ENCODE data around the gene HDAC7. TPM values are rescaled to one million over a fixed set of nuclear protein-coding genes. Genes with fewer than 3 reads are reported as not detected.

The HDAC7 gene
- total and polyA plus RNA-seq, 3 experiments from 2014 or later, result 23.1 to 207 (median 206) TPM

DNA sequence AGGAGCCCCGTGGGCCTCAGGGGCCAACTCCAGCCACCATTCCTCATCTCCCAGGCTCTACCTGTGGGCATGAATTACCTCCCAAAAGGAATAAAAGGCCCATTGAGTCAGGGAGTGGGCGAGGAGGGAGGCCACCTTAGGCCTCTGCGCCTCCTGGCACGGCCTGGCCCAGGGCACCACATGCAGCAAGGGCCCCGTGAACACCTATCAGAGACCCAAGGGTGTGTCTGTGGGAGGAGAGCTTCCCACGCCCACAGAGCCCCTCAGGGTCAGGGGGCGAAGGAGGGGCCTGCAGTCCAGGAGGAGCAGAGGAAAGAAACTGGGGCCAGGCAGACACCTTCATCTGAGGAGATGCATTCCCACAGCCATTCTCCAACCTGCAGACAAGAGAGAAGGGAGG lies 73.2 kb downstream of the HDAC7 start:
- no peaks in the 10 kb centered on the region for H3K9me3 ChIP-seq (ENCODE audit: low read length)
- H3K36me3 ChIP-seq (ENCODE audit: insufficient read depth, low read length), result no peaks in the 10 kb centered on the region
- Mint-ChIP-seq H3K27me3 (peaks cover 10 to 27% of the 10 kb centered on the region in 2 donors), H3K4me1 (peaks cover 10 to 17% (median 10%) of the 10 kb centered on the region in 3 donors), H3K36me3 (no peaks in the 10 kb centered on the region), H3K4me3 (no peak overlapping the region), H3K9me3 (no peaks in the 10 kb centered on the region), H3K27ac (no peak overlapping the region)
- peaks cover 2% of the 10 kb centered on the region for H3K27me3 ChIP-seq (ENCODE audit: insufficient read depth, low read length, poor library complexity, severe bottlenecking)
- ChIA-PET CTCF (interaction anchor here (0.6 to 9.6 kb wide), 4 partner anchors 13 to 91 kb away, joined by 3 to 414 read pairs (median 6); partner anchors contain the start of gene SLC48A1), POLR2A (no interaction called here)
- no peak overlapping the region for H3K27ac ChIP-seq (ENCODE audit: low read depth, low read length)
- H3K4me3 ChIP-seq (ENCODE audit: low read length), result no peak overlapping the region
- H3K4me1 ChIP-seq (ENCODE audit: insufficient read depth, low read length), result peaks cover 12% of the 10 kb centered on the region
- DNase-seq, result no peak

- Histone ChIP-seq H3K4me3 (ENCODE audit: low read length) (no peak overlapping the region), H3K9me3 (ENCODE audit: low read length) (no peaks in the 10 kb centered on the region), H3K4me1 (ENCODE audit: insufficient read depth, low read length) (peaks cover 17% of the 10 kb centered on the region), H3K27ac (ENCODE audit: low read depth, low read length) (no peak overlapping the region), H3K27me3 (ENCODE audit: insufficient read depth, low read length, poor library complexity, severe bottlenecking) (peaks cover 2% of the 10 kb centered on the region), H3K36me3 (ENCODE audit: insufficient read depth, low read length) (no peaks in the 10 kb centered on the region)
- Mint-ChIP-seq H3K36me3 (no peaks in the 10 kb centered on the region), H3K27me3 (peaks cover 10 to 27% of the 10 kb centered on the region in 2 donors), H3K4me1 (peaks cover 15 to 21% (median 15%) of the 10 kb centered on the region in 3 donors), H3K27ac (no peak overlapping the region), H3K4me3 (no peak overlapping the region), H3K9me3 (no peaks in the 10 kb centered on the region)
- ChIA-PET POLR2A (no interaction called here), CTCF (interaction anchor here (5.9 to 9.6 kb wide), 2 partner anchors 13 to 28 kb away, joined by 156 to 414 read pairs; partner anchors contain the start of genes RAPGEF3 and SLC48A1)
- no peak for DNase-seq
These were observed 73.6 kb downstream of the HDAC7 start for GRCh38 chr12:47746073-47746472.

DNA sequence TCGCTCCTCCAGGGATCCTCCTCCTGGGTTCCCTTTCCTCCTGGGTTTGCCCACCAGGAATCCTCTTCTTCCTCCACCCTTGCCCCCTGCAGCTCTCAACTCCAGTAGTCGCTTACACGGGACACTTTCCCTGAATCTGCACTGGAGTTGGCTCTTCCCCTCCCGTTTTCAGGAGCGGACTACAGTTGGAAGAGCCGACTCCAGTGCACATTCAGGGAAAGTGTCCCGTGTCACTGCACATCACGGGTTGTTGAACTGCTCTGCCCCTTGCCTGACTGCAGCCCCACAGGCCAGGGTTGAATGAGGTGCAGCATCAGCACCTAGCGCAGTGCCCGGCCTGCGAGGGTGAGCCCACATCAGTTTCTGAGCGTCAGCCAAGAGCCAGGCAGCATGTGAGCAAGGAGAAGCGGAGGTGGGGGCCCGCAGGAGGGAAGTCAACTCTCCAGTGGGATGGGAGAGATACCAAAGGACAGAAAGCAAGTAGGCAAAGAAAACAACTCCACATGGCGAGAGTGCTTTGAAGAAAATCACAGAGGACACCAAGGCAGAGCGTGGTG lies 74.1 kb downstream of the HDAC7 start:
- ChIA-PET POLR2A (no interaction called here), CTCF (interaction anchor here (1.6 to 9.6 kb wide), 6 partner anchors 13 to 91 kb away, joined by 3 to 414 read pairs (median 143); partner anchors contain the start of genes ENDOU, RAPGEF3 and SLC48A1)
- DNase-seq, result no peak
- peaks cover 18 to 26% (median 19%) of the 10 kb centered on the region in 3 donors for H3K4me1 Mint-ChIP-seq
- Histone ChIP-seq H3K4me3 (ENCODE audit: low read length) (no peak overlapping the region), H3K9me3 (ENCODE audit: low read length) (no peaks in the 10 kb centered on the region), H3K4me1 (ENCODE audit: insufficient read depth, low read length) (peaks cover 21% of the 10 kb centered on the region), H3K27me3 (ENCODE audit: insufficient read depth, low read length, poor library complexity, severe bottlenecking) (peaks cover 2% of the 10 kb centered on the region), H3K27ac (ENCODE audit: low read depth, low read length) (no peak overlapping the region), H3K36me3 (ENCODE audit: insufficient read depth, low read length) (no peaks in the 10 kb centered on the region)
- peak overlapping the region in 1 of 8 donors; percentile 70 for H3K27ac Mint-ChIP-seq
- peaks cover 10 to 27% of the 10 kb centered on the region in 2 donors for H3K27me3 Mint-ChIP-seq
- H3K36me3 Mint-ChIP-seq, result no peaks in the 10 kb centered on the region
- H3K4me3 Mint-ChIP-seq, result no peak overlapping the region
- H3K9me3 Mint-ChIP-seq, result no peaks in the 10 kb centered on the region

GRCh38 chr12:47744778-47745436 lies 74.8 kb downstream of the HDAC7 start:
- Mint-ChIP-seq H3K9me3 (no peaks in the 10 kb centered on the region), H3K27me3 (peaks cover 9 to 27% of the 10 kb centered on the region in 2 donors), H3K4me3 (no peak overlapping the region), H3K4me1 (peaks cover 19 to 33% (median 21%) of the 10 kb centered on the region in 3 donors), H3K27ac (peak overlapping the region in 1 of 8 donors; percentile 78), H3K36me3 (no peaks in the 10 kb centered on the region)
- Histone ChIP-seq H3K36me3 (ENCODE audit: insufficient read depth, low read length) (no peaks in the 10 kb centered on the region), H3K9me3 (ENCODE audit: low read length) (no peaks in the 10 kb centered on the region), H3K4me3 (ENCODE audit: low read length) (no peak overlapping the region), H3K27ac (ENCODE audit: low read depth, low read length) (no peak overlapping the region), H3K27me3 (ENCODE audit: insufficient read depth, low read length, poor library complexity, severe bottlenecking) (peaks cover 2% of the 10 kb centered on the region), H3K4me1 (ENCODE audit: insufficient read depth, low read length) (peaks cover 21% of the 10 kb centered on the region)
- CTCF ChIA-PET, result interaction anchor here (1.1 to 9.6 kb wide), 15 partner anchors 14 to 713 kb away, joined by 3 to 414 read pairs (median 9); partner anchors contain the start of genes ENDOU, HDAC7, RAPGEF3 and RPAP3
- POLR2A ChIA-PET, result interaction anchor here (1.4 kb wide), 1 partner anchor 83 kb away, joined by 3 read pairs; no protein-coding TSS in a partner anchor
- DNase-seq, result no peak

- Mint-ChIP-seq H3K4me1 (peaks cover 19 to 37% (median 25%) of the 10 kb centered on the region in 3 donors), H3K4me3 (no peak overlapping the region)
These were observed 75.6 kb downstream of the HDAC7 start for GRCh38 chr12:47744005-47744651.

GRCh38 chr12:47743311-47743860 lies 76.3 kb downstream of the HDAC7 start:
- no peaks in the 10 kb centered on the region for H3K36me3 Mint-ChIP-seq
- ChIA-PET POLR2A (interaction anchor here (1.1 to 1.4 kb wide), 2 partner anchors 15 to 85 kb away, joined by 3 read pairs; partner anchors contain the start of gene RAPGEF3), CTCF (interaction anchor here (1.0 to 9.6 kb wide), 26 partner anchors 9 to 711 kb away, joined by 3 to 414 read pairs (median 6); partner anchors contain the start of genes ENDOU, RAPGEF3, RPAP3 and SLC48A1)
- H3K27me3 Mint-ChIP-seq, result peaks cover 5 to 24% of the 10 kb centered on the region in 2 donors
- no peaks in the 10 kb centered on the region for H3K9me3 ChIP-seq (ENCODE audit: low read length)
- no peak overlapping the region for H3K4me3 ChIP-seq (ENCODE audit: low read length)
- H3K4me1 Mint-ChIP-seq, result peaks cover 19 to 37% (median 25%) of the 10 kb centered on the region in 3 donors
- H3K27ac Mint-ChIP-seq, result peak overlapping the region in 1 of 8 donors; percentile 79
- peaks cover 21% of the 10 kb centered on the region for H3K4me1 ChIP-seq (ENCODE audit: insufficient read depth, low read length)
- no peaks in the 10 kb centered on the region for H3K9me3 Mint-ChIP-seq
- no peak overlapping the region for H3K4me3 Mint-ChIP-seq
- no peak for DNase-seq
- no peak overlapping the region for H3K27ac ChIP-seq (ENCODE audit: low read depth, low read length)
- peaks cover 2% of the 10 kb centered on the region for H3K27me3 ChIP-seq (ENCODE audit: insufficient read depth, low read length, poor library complexity, severe bottlenecking)
- no peaks in the 10 kb centered on the region for H3K36me3 ChIP-seq (ENCODE audit: insufficient read depth, low read length)

More at GRCh38 chr12:47744005-47744651, 75.6 kb downstream of the HDAC7 start:
- H3K4me3 ChIP-seq (ENCODE audit: low read length), result no peak overlapping the region
- H3K36me3 Mint-ChIP-seq, result no peaks in the 10 kb centered on the region
- peaks cover 8 to 25% of the 10 kb centered on the region in 2 donors for H3K27me3 Mint-ChIP-seq
- no peaks in the 10 kb centered on the region for H3K9me3 ChIP-seq (ENCODE audit: low read length)
- peaks cover 2% of the 10 kb centered on the region for H3K27me3 ChIP-seq (ENCODE audit: insufficient read depth, low read length, poor library complexity, severe bottlenecking)
- CTCF ChIA-PET, result interaction anchor here (1.0 to 9.6 kb wide), 18 partner anchors 15 to 712 kb away, joined by 3 to 414 read pairs (median 5); partner anchors contain the start of genes ENDOU, HDAC7, RAPGEF3 and RPAP3
- peak; percentile 26 to 74 (median 39) for DNase-seq
- POLR2A ChIA-PET, result interaction anchor here (1.1 to 1.4 kb wide), 2 partner anchors 14 to 84 kb away, joined by 3 read pairs; partner anchors contain the start of gene RAPGEF3
- H3K9me3 Mint-ChIP-seq, result no peaks in the 10 kb centered on the region
- no peak overlapping the region for H3K27ac ChIP-seq (ENCODE audit: low read depth, low read length)
- H3K36me3 ChIP-seq (ENCODE audit: insufficient read depth, low read length), result no peaks in the 10 kb centered on the region
- peak overlapping the region in 1 of 8 donors; percentile 79 for H3K27ac Mint-ChIP-seq
- peaks cover 21% of the 10 kb centered on the region for H3K4me1 ChIP-seq (ENCODE audit: insufficient read depth, low read length)

DNA sequence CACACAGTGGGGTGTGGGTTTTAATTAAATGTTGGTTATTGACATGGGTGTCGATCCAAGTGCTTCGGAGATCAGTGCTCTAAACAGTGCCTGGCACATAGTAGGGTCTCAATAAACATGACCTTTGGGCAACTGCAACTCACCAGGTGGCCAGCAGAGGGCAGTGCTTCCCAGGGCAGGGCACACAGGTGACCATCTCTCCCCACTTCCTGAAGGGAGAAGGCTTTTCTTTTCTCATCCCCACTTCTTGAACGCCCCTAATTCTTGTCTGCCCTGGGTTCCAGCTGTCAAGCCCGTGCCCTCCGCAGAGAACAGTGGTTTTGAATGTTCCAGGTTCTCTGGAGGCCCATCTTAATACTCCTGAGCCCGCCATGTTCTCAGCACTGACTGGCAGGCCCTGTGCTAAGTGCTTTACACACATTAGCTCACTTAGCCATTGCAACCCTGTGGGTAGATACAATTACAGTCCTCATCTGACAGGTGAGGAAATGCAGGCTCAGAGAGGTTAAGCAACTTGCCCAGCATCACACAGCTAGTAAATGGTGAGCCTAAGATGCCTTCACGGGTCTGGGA lies 77.4 kb downstream of the HDAC7 start:
- no peaks in the 10 kb centered on the region for H3K36me3 Mint-ChIP-seq
- ChIA-PET POLR2A (interaction anchor here (0.9 to 1.7 kb wide), 2 partner anchors 16 to 24 kb away, joined by 3 to 7 read pairs; partner anchors contain the start of gene RAPGEF3), CTCF (interaction anchor here (1.0 to 9.6 kb wide), 21 partner anchors 10 to 260 kb away, joined by 3 to 414 read pairs (median 6); partner anchors contain the start of genes ENDOU, HDAC7, RAPGEF3 and RPAP3)
- no peaks in the 10 kb centered on the region for H3K9me3 Mint-ChIP-seq
- peaks cover 19 to 37% (median 25%) of the 10 kb centered on the region in 3 donors for H3K4me1 Mint-ChIP-seq
- H3K4me3 Mint-ChIP-seq, result peak overlapping the region in 2 of 7 donors; percentile 3 to 13
- H3K27me3 Mint-ChIP-seq, result peaks cover 5 to 23% of the 10 kb centered on the region in 2 donors
- H3K27ac Mint-ChIP-seq, result peak overlapping the region in 1 of 8 donors; percentile 29
- Histone ChIP-seq H3K36me3 (ENCODE audit: insufficient read depth, low read length) (no peaks in the 10 kb centered on the region), H3K27ac (ENCODE audit: low read depth, low read length) (no peak overlapping the region), H3K4me3 (ENCODE audit: low read length) (no peak overlapping the region), H3K4me1 (ENCODE audit: insufficient read depth, low read length) (peaks cover 21% of the 10 kb centered on the region), H3K9me3 (ENCODE audit: low read length) (no peaks in the 10 kb centered on the region), H3K27me3 (ENCODE audit: insufficient read depth, low read length, poor library complexity, severe bottlenecking) (no peaks in the 10 kb centered on the region)
- peak; percentile 49 to 82 (median 61) for DNase-seq

Measured in CD8-positive, alpha-beta memory T cell (primary cell).